HEK293 (cell line): ENCODE results near the gene EEF1A2.
A peak's percentile ranks its signal among the peaks of the same experiment; 100 is the strongest.

Experiments used
- CTCF ChIA-PET: fragments of 350-600 bp; formaldehyde crosslinking; extraction: SDS; loops from one replicate; lab custom pipeline; 2021; ENCODE audit warnings: antibody characterized with exemption; lab: Yijun Ruan, JAX
- POLR2A ChIA-PET: fragments of 300-600 bp; formaldehyde crosslinking; extraction: SDS; loops from one replicate; lab custom pipeline; 2020; ENCODE audit warnings: antibody characterized with exemption, inconsistent platforms; lab: Yijun Ruan, JAX
- H3K27ac ChIP-seq: fragments of 200-500 bp; sonication (Bioruptor generic); 2 replicates; pipeline ENCODE4 v1.5.1; 2014; ENCODE audit warnings: low read depth, low read length, control low read depth, inconsistent platforms; ENCODE audit errors: extremely low read depth
- H3K36me3 ChIP-seq, 2 experiments: fragments of 200-500 bp in 1 of 2; sonication (Bioruptor generic) in 1 of 2; 1 replicate in 1 of 2; 2 replicates in 1 of 2; pipeline ENCODE4 v1.5.1; 2014 to 2017; ENCODE audit warnings: inconsistent platforms in 2 of 2, low read length in 2 of 2; ENCODE audit not compliant: control insufficient read depth in 2 of 2, insufficient read depth in 1 of 2
- H3K4me1 ChIP-seq: fragments of 200-500 bp; sonication (Bioruptor generic); 2 replicates; pipeline ENCODE4 v1.5.1; 2014; ENCODE audit warnings: mild to moderate bottlenecking, low read length, inconsistent platforms; ENCODE audit not compliant: control insufficient read depth, insufficient read depth
- H3K4me3 ChIP-seq: 2 replicates; pipeline ENCODE4 v1.5.1; 2011; ENCODE audit warnings: low read depth, mild to moderate bottlenecking, control low read depth, low read length, moderate library complexity
- H3K9me3 ChIP-seq: fragments of 200-500 bp; sonication (Bioruptor generic); 2 replicates; pipeline ENCODE4 v1.5.1; 2014; ENCODE audit warnings: low read depth, low read length, inconsistent platforms; ENCODE audit not compliant: control insufficient read depth, insufficient read depth
- BCL11A ChIP-seq: fragments of 450-650 bp; formaldehyde crosslinking; IDR thresholded peaks from 2 replicates; pipeline ENCODE4 v1.5.1; 2016; ENCODE audit warnings: low read depth, missing biosample characterization, missing genetic modification characterization
- GLIS2 ChIP-seq: fragments of 450-650 bp; formaldehyde crosslinking; IDR thresholded peaks from 2 replicates; pipeline ENCODE4 v1.5.1; 2016; ENCODE audit warnings: missing biosample characterization, missing genetic modification characterization
- HOXD13 ChIP-seq: sonication (generic); formaldehyde crosslinking; IDR thresholded peaks from 2 replicates; pipeline ENCODE4 v1.8.0; 2022; ENCODE audit warnings: missing genetic modification reagents, borderline replicate concordance
- KLF10 ChIP-seq: fragments of 450-650 bp; IDR thresholded peaks from 2 replicates; pipeline ENCODE4 v1.5.1; 2018; ENCODE audit warnings: missing biosample characterization, mild to moderate bottlenecking, missing genetic modification characterization
- KLF8 ChIP-seq: fragments of 450-650 bp; formaldehyde crosslinking; IDR thresholded peaks from 2 replicates; pipeline ENCODE4 v1.5.1; 2016; ENCODE audit warnings: missing biosample characterization, missing genetic modification characterization
- SALL2 ChIP-seq: fragments of 450-650 bp; formaldehyde crosslinking; IDR thresholded peaks from 2 replicates; pipeline ENCODE4 v1.5.0; 2017; ENCODE audit warnings: missing biosample characterization, mild to moderate bottlenecking, missing genetic modification characterization, borderline replicate concordance
- TCF7L2 ChIP-seq: IDR thresholded peaks from 2 replicates; pipeline ENCODE4 v1.6.1; 2011; ENCODE audit warnings: low read depth, mild to moderate bottlenecking, inconsistent platforms, low read length, moderate library complexity, borderline replicate concordance
- ZBTB20 ChIP-seq: fragments of 450-650 bp; formaldehyde crosslinking; IDR thresholded peaks from 2 replicates; pipeline ENCODE4 v1.5.1; 2016; ENCODE audit warnings: missing biosample characterization, missing genetic modification characterization
- ZBTB48 ChIP-seq: fragments of 450-650 bp; formaldehyde crosslinking; IDR thresholded peaks from 2 replicates; pipeline ENCODE4 v1.5.1; 2016; ENCODE audit warnings: missing biosample characterization, missing genetic modification characterization
- ZFHX2 ChIP-seq: fragments of 450-650 bp; formaldehyde crosslinking; conservative IDR thresholded peaks from 2 replicates; pipeline ENCODE4 v1.5.1; 2016; ENCODE audit warnings: missing biosample characterization, missing genetic modification characterization
- ZIC2 ChIP-seq: fragments of 450-650 bp; formaldehyde crosslinking; IDR thresholded peaks from 2 replicates; pipeline ENCODE4 v1.5.1; 2016; ENCODE audit warnings: missing biosample characterization, missing genetic modification characterization
- ZNF140 ChIP-seq: fragments of 450-650 bp; formaldehyde crosslinking; IDR thresholded peaks from 2 replicates; pipeline ENCODE4 v1.5.1; 2016; ENCODE audit warnings: missing biosample characterization, missing genetic modification characterization
- ZNF157 ChIP-seq: fragments of 450-650 bp; formaldehyde crosslinking; IDR thresholded peaks from 2 replicates; pipeline ENCODE4 v1.5.1; 2016; ENCODE audit warnings: missing biosample characterization, missing genetic modification characterization
- ZNF175 ChIP-seq: fragments of 450-650 bp; formaldehyde crosslinking; IDR thresholded peaks from 2 replicates; pipeline ENCODE4 v1.5.1; 2016; ENCODE audit warnings: missing biosample characterization, missing genetic modification characterization
- ZNF23 ChIP-seq: fragments of 450-650 bp; formaldehyde crosslinking; IDR thresholded peaks from 2 replicates; pipeline ENCODE4 v1.5.1; 2016; ENCODE audit warnings: missing biosample characterization, missing genetic modification characterization, borderline replicate concordance
- ZNF274 ChIP-seq, 2 experiments: fragments of 200-500 bp in 1 of 2; fragments of 450-650 bp in 1 of 2; sonication (Bioruptor generic) in 1 of 2; formaldehyde crosslinking in 1 of 2; IDR thresholded peaks; 2 replicates each; pipeline versions ENCODE4 v1.5.1 to v1.6.1; 2014 to 2016; ENCODE audit warnings: borderline replicate concordance in 1 of 2, inconsistent platforms in 1 of 2, low read length in 1 of 2, missing biosample characterization in 1 of 2, missing genetic modification characterization in 1 of 2
- ZNF350 ChIP-seq: fragments of 450-650 bp; formaldehyde crosslinking; IDR thresholded peaks from 2 replicates; pipeline ENCODE4 v1.5.0; 2017; ENCODE audit warnings: missing biosample characterization, mild to moderate bottlenecking, missing genetic modification characterization
- ZNF37A ChIP-seq: fragments of 450-650 bp; IDR thresholded peaks from 2 replicates; pipeline ENCODE4 v1.5.1; 2018; ENCODE audit warnings: missing biosample characterization, missing genetic modification characterization
- ZNF623 ChIP-seq: fragments of 450-650 bp; formaldehyde crosslinking; IDR thresholded peaks from 2 replicates; pipeline ENCODE4 v1.5.1; 2016; ENCODE audit warnings: missing biosample characterization, missing genetic modification characterization
- ZNF670 ChIP-seq: fragments of 450-650 bp; formaldehyde crosslinking; IDR thresholded peaks from 2 replicates; pipeline ENCODE4 v1.5.1; 2016; ENCODE audit warnings: missing biosample characterization, missing genetic modification characterization, low read depth
- ZNF777 ChIP-seq: fragments of 450-650 bp; formaldehyde crosslinking; IDR thresholded peaks from 2 replicates; pipeline ENCODE4 v1.5.1; 2017; ENCODE audit warnings: missing biosample characterization, missing genetic modification characterization, borderline replicate concordance
- TF ChIP-seq, protein P1 (sequence below): fragments of 450-650 bp; formaldehyde crosslinking; IDR thresholded peaks from 2 replicates; pipeline ENCODE4 v1.5.1; 2017; ENCODE audit warnings: missing biosample characterization, missing genetic modification characterization
- TF ChIP-seq, protein P2 (sequence below): fragments of 450-650 bp; formaldehyde crosslinking; IDR thresholded peaks from 2 replicates; pipeline ENCODE4; 2016; ENCODE audit warnings: missing biosample characterization, missing genetic modification characterization
- TF ChIP-seq, protein P3 (sequence below): fragments of 450-650 bp; formaldehyde crosslinking; optimal IDR thresholded peaks from 2 replicates; pipeline ENCODE3; 2016; ENCODE audit warnings: missing biosample characterization, mild to moderate bottlenecking, missing genetic modification characterization
- TF ChIP-seq, protein P4 (sequence below): fragments of 450-650 bp; formaldehyde crosslinking; IDR thresholded peaks from 2 replicates; pipeline ENCODE4 v1.5.1; 2016; ENCODE audit warnings: missing biosample characterization, missing genetic modification characterization
- TF ChIP-seq, protein P5 (sequence below): sonication (generic); formaldehyde crosslinking; IDR thresholded peaks from 2 replicates; pipeline ENCODE4 v1.8.1; 2022; ENCODE audit warnings: mild to moderate bottlenecking, moderate library complexity, missing genetic modification reagents

Gene EEF1A2

DNA sequence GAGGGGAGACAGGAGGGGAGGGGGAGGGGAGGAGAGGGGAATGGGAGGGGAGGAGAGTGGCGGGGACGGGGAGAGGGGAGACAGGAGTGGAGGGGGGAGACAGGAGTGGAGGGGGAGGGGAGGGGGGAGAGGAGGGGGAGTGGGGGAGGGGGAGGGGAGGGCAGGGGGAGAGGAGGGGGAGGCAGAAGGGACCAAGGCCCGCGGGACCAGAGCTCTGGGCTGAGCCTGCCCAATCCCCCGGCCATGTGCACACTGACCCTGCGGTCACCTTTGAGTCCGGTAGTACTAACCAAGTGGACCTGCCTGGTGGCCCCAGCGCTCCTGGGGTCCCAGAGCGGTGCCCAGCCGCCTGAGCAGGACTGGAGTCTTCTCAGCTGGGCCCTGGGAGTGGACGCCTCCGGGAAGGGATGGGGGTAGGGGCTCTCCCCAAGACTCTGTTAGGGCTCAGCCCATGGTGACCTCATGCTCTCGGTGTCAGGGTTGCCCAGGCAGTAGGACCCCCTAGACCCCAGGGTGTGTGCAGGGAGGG is 26.0 kb downstream of the EEF1A2 start:
- Histone ChIP-seq H3K36me3 (no peaks in the 10 kb centered on the region), H3K4me3 (no peak overlapping the region), H3K27ac (no peak overlapping the region), H3K9me3 (no peaks in the 10 kb centered on the region), H3K4me1 (peaks cover 3% of the 10 kb centered on the region)
- TF ChIP-seq ZBTB48 (tag by site-specific recombination) (no peak), HOXD13 (CRISPR knock-in tag) (no peak), BCL11A (tag by site-specific recombination) (peak; percentile 12; the same call in 1 of the 2 replicates)
- ChIA-PET CTCF (no interaction called here), POLR2A (no interaction called here)

DNA sequence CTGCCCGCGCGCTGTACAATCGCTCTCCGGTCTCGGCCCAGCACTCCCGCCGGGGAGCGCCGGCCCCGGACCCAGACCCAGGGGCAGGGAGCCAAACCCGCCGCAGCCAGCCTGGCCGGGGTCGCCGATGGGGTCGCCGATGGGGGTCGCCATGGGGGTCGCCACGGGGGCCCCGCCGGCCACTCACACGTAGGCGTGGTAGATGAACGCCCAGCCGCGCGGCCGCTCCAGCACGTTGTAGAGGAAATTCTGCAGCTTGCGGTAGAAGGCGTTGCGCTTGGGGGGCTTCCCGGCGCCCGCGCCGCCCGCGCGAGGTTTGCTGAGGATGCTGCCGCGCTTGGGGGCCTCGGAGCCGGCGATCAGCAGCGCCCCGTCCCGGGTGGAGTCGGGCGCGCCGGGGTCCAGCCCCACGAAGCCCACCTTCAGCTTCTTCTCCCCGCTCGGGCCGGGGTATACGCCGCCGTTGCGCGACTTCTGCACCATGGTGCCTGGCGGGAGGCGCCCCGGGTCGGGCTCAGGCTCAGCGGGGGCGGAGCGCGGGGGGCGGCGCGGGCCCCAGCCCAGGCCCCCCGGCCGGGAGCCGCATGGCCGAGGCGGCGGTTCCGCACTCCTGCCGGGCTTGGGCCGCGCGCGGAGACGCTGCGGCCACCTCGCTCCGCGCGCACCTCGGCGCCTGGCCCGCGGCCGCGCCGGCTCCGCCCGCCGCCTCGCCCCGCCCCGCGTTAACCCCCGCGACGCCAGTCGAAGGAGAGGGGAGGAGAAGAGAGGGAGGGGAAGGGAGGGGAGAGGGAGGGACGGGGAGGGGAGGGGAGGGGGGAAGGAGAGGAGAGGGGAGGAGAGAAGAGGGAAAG is 26.7 kb downstream of the EEF1A2 start, which contains the start of gene KCNQ2:
Gene KCNQ2, minus strand, starts transcription at position 675 of the 851 bp plus-strand sequence. Its CDS starts 192 bp downstream, at position 483.
- Histone ChIP-seq H3K27ac (no peak within 1 kb of the TSS; the same call in 1 of the 2 replicates), H3K9me3 (no peaks in the 10 kb centered on the region), H3K36me3 (no peaks in the 10 kb centered on the region), H3K4me1 (peaks cover 3% of the 10 kb centered on the region), H3K4me3 (peak within 1 kb of the TSS; percentile 34)
- ChIA-PET CTCF (no interaction called here), POLR2A (no interaction called here)
- no peak for TF ChIP-seq ZNF274 (IDR thresholded peaks at IDR 0.05; ENCODE audit: low read length)
- TF ChIP-seq ZNF274 (tag by site-specific recombination; IDR thresholded peaks at IDR 0.05; ENCODE audit: borderline replicate concordance): no peak
- no peak for TF ChIP-seq ZNF37A
- TF ChIP-seq TCF7L2: no peak
- TF ChIP-seq ZNF157 (tag by site-specific recombination): no peak
- TF ChIP-seq, protein P1, sequence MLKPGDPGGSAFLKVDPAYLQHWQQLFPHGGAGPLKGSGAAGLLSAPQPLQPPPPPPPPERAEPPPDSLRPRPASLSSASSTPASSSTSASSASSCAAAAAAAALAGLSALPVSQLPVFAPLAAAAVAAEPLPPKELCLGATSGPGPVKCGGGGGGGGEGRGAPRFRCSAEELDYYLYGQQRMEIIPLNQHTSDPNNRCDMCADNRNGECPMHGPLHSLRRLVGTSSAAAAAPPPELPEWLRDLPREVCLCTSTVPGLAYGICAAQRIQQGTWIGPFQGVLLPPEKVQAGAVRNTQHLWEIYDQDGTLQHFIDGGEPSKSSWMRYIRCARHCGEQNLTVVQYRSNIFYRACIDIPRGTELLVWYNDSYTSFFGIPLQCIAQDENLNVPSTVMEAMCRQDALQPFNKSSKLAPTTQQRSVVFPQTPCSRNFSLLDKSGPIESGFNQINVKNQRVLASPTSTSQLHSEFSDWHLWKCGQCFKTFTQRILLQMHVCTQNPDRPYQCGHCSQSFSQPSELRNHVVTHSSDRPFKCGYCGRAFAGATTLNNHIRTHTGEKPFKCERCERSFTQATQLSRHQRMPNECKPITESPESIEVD (tag by site-specific recombination): no peak
- TF ChIP-seq SALL2 (tag by site-specific recombination): no peak
- TF ChIP-seq ZNF670 (tag by site-specific recombination): no peak
- TF ChIP-seq, protein P2, sequence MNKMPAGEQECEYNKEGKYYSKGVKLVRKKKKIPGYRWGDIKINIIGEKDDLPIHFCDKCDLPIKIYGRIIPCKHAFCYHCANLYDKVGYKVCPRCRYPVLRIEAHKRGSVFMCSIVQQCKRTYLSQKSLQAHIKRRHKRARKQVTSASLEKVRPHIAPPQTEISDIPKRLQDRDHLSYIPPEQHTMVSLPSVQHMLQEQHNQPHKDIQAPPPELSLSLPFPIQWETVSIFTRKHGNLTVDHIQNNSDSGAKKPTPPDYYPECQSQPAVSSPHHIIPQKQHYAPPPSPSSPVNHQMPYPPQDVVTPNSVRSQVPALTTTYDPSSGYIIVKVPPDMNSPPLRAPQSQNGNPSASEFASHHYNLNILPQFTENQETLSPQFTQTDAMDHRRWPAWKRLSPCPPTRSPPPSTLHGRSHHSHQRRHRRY (tag by site-specific recombination): no peak
- no peak for TF ChIP-seq ZNF350
- TF ChIP-seq BCL11A (tag by site-specific recombination): no peak
- peak; percentile 79 for TF ChIP-seq ZIC2 (tag by site-specific recombination)
- TF ChIP-seq, protein P3, sequence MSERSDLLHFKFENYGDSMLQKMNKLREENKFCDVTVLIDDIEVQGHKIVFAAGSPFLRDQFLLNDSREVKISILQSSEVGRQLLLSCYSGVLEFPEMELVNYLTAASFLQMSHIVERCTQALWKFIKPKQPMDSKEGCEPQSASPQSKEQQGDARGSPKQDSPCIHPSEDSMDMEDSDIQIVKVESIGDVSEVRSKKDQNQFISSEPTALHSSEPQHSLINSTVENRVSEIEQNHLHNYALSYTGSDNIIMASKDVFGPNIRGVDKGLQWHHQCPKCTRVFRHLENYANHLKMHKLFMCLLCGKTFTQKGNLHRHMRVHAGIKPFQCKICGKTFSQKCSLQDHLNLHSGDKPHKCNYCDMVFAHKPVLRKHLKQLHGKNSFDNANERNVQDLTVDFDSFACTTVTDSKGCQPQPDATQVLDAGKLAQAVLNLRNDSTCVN (tag by site-specific recombination): peak; percentile 74
- TF ChIP-seq, protein P4, sequence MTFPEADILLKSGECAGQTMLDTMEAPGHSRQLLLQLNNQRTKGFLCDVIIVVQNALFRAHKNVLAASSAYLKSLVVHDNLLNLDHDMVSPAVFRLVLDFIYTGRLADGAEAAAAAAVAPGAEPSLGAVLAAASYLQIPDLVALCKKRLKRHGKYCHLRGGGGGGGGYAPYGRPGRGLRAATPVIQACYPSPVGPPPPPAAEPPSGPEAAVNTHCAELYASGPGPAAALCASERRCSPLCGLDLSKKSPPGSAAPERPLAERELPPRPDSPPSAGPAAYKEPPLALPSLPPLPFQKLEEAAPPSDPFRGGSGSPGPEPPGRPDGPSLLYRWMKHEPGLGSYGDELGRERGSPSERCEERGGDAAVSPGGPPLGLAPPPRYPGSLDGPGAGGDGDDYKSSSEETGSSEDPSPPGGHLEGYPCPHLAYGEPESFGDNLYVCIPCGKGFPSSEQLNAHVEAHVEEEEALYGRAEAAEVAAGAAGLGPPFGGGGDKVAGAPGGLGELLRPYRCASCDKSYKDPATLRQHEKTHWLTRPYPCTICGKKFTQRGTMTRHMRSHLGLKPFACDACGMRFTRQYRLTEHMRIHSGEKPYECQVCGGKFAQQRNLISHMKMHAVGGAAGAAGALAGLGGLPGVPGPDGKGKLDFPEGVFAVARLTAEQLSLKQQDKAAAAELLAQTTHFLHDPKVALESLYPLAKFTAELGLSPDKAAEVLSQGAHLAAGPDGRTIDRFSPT: no peak
- TF ChIP-seq KLF10 (tag by site-specific recombination): 0 out of 2 replicates have a peak, but pooled peaks have one; percentile 13
- no peak for TF ChIP-seq ZNF140 (tag by site-specific recombination)
- no peak for TF ChIP-seq ZNF623 (tag by site-specific recombination)
- TF ChIP-seq ZNF175 (tag by site-specific recombination): no peak
- TF ChIP-seq ZFHX2 (tag by site-specific recombination): peak; percentile 30; the same call in 1 of the 2 replicates
- peak; percentile 37; the same call in 1 of the 2 replicates for TF ChIP-seq ZBTB20 (tag by site-specific recombination)
- TF ChIP-seq GLIS2 (tag by site-specific recombination): peak; percentile 82
- TF ChIP-seq KLF8: peak; percentile 42; the same call in 1 of the 2 replicates
- no peak for TF ChIP-seq ZNF23
- TF ChIP-seq ZNF777 (tag by site-specific recombination): no peak
- TF ChIP-seq, protein P5, sequence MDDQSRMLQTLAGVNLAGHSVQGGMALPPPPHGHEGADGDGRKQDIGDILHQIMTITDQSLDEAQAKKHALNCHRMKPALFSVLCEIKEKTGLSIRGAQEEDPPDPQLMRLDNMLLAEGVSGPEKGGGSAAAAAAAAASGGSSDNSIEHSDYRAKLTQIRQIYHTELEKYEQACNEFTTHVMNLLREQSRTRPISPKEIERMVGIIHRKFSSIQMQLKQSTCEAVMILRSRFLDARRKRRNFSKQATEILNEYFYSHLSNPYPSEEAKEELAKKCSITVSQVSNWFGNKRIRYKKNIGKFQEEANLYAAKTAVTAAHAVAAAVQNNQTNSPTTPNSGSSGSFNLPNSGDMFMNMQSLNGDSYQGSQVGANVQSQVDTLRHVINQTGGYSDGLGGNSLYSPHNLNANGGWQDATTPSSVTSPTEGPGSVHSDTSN: no peak
